ENCODE data around the gene UBA3.

Gene UBA3

GRCh38 chr3:69079269-69080159 lies 651 bp downstream of the UBA3 start:
- Histone ChIP-seq H3K36me3 (replicated peaks) (peaks cover 4% of the 10 kb centered on the region), H3K9me3 (no peaks in the 10 kb centered on the region), H3K4me1 (peaks cover 29% of the 10 kb centered on the region), H3K4me3 (peak overlapping the region; percentile 52), H3K27me3 (ENCODE audit: low read depth) (no peaks in the 10 kb centered on the region)
- peak in 1 of 2 experiments; percentile 43 for DNase-seq (ENCODE audit: low spot score in 2 of 2)
- in situ Hi-C loops (cut with MboI; ENCODE audit: low sequenced_read_pairs) = no loop called here

DNA sequence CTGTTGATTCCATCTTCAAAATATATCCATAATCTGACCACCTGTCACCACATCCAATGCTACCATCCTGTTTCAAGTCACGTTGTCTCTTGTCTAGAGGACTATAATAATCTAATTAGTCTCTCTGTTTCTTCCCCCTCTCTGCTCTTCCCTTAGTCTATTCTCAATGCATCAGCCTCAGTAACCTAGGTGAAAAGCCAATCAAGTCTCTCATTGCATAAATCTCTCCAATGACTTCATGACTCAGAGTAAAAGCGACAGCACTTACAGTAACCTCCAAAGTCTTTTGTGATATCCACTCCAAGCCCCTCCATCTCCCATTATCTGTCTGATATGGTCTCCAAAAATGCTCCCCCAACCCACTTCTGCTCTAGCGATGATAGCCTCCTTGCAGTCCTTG lies 7.2 kb downstream of the UBA3 start:
- no peak overlapping the region for H3K4me3 ChIP-seq
- no peaks in the 10 kb centered on the region for H3K27me3 ChIP-seq (ENCODE audit: low read depth)
- H3K36me3 ChIP-seq (replicated peaks) = peaks cover 22% of the 10 kb centered on the region
- peaks cover 16% of the 10 kb centered on the region for H3K4me1 ChIP-seq
- no peak for DNase-seq (ENCODE audit: low spot score in 2 of 2)
- no peaks in the 10 kb centered on the region for H3K9me3 ChIP-seq
- in situ Hi-C loops (cut with MboI; ENCODE audit: low sequenced_read_pairs) = no loop called here

DNA sequence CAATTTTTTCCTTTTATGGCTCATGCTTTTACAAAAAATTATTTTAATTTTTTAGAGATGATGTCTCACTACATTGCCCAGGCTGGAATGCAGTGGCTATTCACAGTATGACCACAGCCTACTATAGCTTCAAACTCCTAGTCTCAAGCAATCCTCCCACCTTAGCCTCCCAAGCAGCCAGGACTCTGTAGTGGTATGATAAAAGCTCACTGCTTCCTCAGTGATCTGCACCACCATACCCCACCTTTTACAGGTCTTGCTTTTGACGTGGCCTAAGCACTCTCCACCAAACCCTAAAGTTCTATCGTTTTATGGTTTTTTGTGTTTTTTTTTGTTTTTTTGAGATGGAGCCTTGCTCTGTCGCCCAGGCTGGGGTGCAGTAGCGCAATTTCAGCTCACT lies 14.0 kb downstream of the UBA3 start:
- Histone ChIP-seq H3K36me3 (replicated peaks) (peaks cover 30% of the 10 kb centered on the region), H3K4me1 (peaks cover 12% of the 10 kb centered on the region; the same call in 1 of the 2 replicates), H3K9me3 (no peaks in the 10 kb centered on the region), H3K27me3 (ENCODE audit: low read depth) (no peaks in the 10 kb centered on the region), H3K4me3 (no peak overlapping the region)
- in situ Hi-C loops (cut with MboI; ENCODE audit: low sequenced_read_pairs) = no loop called here
- DNase-seq (ENCODE audit: low spot score in 2 of 2) = no peak

GRCh38 chr3:69065318-69065964 lies 14.7 kb downstream of the UBA3 start:
- Histone ChIP-seq H3K27me3 (ENCODE audit: low read depth) (no peaks in the 10 kb centered on the region), H3K9me3 (no peaks in the 10 kb centered on the region), H3K4me3 (no peak overlapping the region), H3K36me3 (replicated peaks) (peaks cover 31% of the 10 kb centered on the region), H3K4me1 (peaks cover 12% of the 10 kb centered on the region; the same call in 1 of the 2 replicates)
- in situ Hi-C loops (cut with MboI; ENCODE audit: low sequenced_read_pairs) = no loop called here
- DNase-seq (ENCODE audit: low spot score in 2 of 2) = no peak

DNA sequence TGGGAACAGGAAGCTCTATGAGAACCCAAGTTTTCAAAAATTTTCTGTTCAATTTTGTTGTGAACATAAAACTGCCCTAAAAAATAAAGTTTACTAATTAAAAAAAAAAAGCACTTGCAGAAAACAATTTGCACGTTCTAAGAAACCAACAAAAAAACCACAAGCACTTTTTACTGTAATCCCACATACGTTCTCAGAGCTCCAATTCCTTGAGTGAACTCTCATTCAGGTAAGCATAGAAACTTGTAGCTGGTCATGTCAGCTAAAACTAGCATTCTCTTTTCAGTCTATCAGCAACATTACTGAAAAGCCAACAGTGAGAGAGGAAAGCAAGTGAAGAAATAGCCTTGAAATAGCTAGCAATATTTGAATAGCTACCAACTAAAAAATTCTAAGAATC lies 16.5 kb downstream of the UBA3 start:
- no peaks in the 10 kb centered on the region for H3K27me3 ChIP-seq (ENCODE audit: low read depth)
- no peak for DNase-seq (ENCODE audit: low spot score in 2 of 2)
- in situ Hi-C loops (cut with MboI; ENCODE audit: low sequenced_read_pairs) = no loop called here
- no peaks in the 10 kb centered on the region for H3K9me3 ChIP-seq
- H3K4me3 ChIP-seq = no peak overlapping the region
- no peaks in the 10 kb centered on the region for H3K4me1 ChIP-seq
- H3K36me3 ChIP-seq (replicated peaks) = peaks cover 39% of the 10 kb centered on the region

GRCh38 chr3:69059688-69060087 lies 20.5 kb downstream of the UBA3 start:
- Histone ChIP-seq H3K4me3 (no peak overlapping the region), H3K27me3 (ENCODE audit: low read depth) (no peaks in the 10 kb centered on the region), H3K36me3 (replicated peaks) (peaks cover 48% of the 10 kb centered on the region), H3K4me1 (no peaks in the 10 kb centered on the region), H3K9me3 (no peaks in the 10 kb centered on the region)
- no peak for DNase-seq (ENCODE audit: low spot score in 2 of 2)
- in situ Hi-C loops (cut with MboI; ENCODE audit: low sequenced_read_pairs) = no loop called here

DNA sequence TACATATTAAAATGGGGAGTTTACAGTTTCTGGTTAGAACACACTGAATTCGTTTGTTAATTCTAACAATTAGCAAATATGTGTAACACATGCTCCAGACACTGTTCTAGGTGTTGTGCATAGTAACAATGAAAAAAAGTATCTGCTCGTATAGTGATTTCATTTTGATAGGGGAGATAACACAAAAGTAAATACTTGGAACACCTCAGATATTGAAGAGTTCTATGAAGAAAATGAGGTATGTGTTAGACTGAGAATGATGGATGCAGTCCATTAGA lies 21.3 kb downstream of the UBA3 start:
- no peak for DNase-seq (ENCODE audit: low spot score in 2 of 2)
- in situ Hi-C loops (cut with MboI; ENCODE audit: low sequenced_read_pairs) = no loop called here
- Histone ChIP-seq H3K36me3 (replicated peaks) (peaks cover 49% of the 10 kb centered on the region), H3K27me3 (ENCODE audit: low read depth) (no peaks in the 10 kb centered on the region), H3K4me1 (no peaks in the 10 kb centered on the region), H3K9me3 (no peaks in the 10 kb centered on the region), H3K4me3 (no peak overlapping the region)

DNA sequence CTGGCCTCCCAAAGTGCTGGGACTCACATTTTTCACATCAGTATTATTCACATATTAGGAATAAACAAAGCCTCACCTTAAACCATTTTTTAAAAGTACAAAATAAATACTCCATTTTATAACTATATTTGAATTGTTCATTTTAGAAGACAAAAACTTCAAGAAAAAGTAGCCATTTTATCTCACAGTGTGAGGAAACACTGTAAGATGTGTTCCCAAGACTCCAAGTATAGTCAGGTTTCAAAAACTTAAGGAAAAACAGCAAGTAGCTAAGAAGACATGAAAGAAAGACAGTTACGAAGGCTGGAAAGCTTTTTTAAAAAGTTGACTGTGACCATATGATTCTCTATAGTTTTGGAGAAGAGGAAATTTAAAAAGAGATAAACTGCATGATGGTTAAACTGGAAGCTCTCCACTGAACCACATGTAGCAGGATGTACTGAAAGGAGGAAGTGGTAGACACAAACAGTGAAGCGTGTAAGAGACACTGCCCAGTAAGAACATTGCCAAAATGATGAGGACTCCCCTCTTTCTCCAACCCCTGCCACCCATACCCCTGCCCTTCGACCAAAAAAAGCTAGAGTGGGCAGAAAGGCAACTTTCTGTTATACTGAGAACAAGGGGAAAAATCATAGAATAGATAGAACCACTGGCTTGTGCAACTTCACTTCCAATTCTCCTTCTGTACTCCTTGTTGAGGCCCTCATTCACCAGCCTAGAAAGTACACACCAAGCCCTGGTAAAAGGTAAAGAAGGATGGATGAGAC lies 21.8 kb downstream of the UBA3 start:
- peaks cover 49% of the 10 kb centered on the region for H3K36me3 ChIP-seq (replicated peaks)
- no peaks in the 10 kb centered on the region for H3K4me1 ChIP-seq
- no peaks in the 10 kb centered on the region for H3K27me3 ChIP-seq (ENCODE audit: low read depth)
- in situ Hi-C loops (cut with MboI; ENCODE audit: low sequenced_read_pairs) = no loop called here
- H3K9me3 ChIP-seq = no peaks in the 10 kb centered on the region
- DNase-seq (ENCODE audit: low spot score in 2 of 2) = no peak
- no peak overlapping the region for H3K4me3 ChIP-seq

- peaks cover 19% of the 10 kb centered on the region for H3K36me3 ChIP-seq (replicated peaks)
- no peak for DNase-seq (ENCODE audit: low spot score in 2 of 2)
- peaks cover 3% of the 10 kb centered on the region; the same call in 1 of the 2 replicates for H3K4me1 ChIP-seq
- H3K27me3 ChIP-seq (ENCODE audit: low read depth) = no peaks in the 10 kb centered on the region
- H3K4me3 ChIP-seq = peak overlapping the region; percentile 87
- H3K9me3 ChIP-seq = no peaks in the 10 kb centered on the region
- in situ Hi-C loops (cut with MboI; ENCODE audit: low sequenced_read_pairs) = no loop called here
These were observed 27.7 kb downstream of the UBA3 start for GRCh38 chr3:69052472-69052898.

- peak within 1 kb of the TSS; percentile 87 for H3K4me3 ChIP-seq
- peak; percentile 97 to 98 for DNase-seq (ENCODE audit: low spot score in 2 of 2)
- peaks cover 25% of the 10 kb centered on the region for H3K36me3 ChIP-seq (replicated peaks)
- H3K27me3 ChIP-seq (ENCODE audit: low read depth) = no peaks in the 10 kb centered on the region
- no peaks in the 10 kb centered on the region for H3K9me3 ChIP-seq
- peaks cover 3% of the 10 kb centered on the region; the same call in 1 of the 2 replicates for H3K4me1 ChIP-seq
- in situ Hi-C loops (cut with MboI; ENCODE audit: low sequenced_read_pairs) = no loop called here
These were observed 28.3 kb downstream of the UBA3 start, which contains the start of gene TMF1 for GRCh38 chr3:69051756-69052471. Gene TMF1, minus strand, starts transcription at chr3:69052333. Its CDS starts 247 bp downstream, at chr3:69052086.

- Histone ChIP-seq H3K4me1 (peaks cover 3% of the 10 kb centered on the region; the same call in 1 of the 2 replicates), H3K36me3 (replicated peaks) (peaks cover 27% of the 10 kb centered on the region), H3K27me3 (ENCODE audit: low read depth) (no peaks in the 10 kb centered on the region), H3K4me3 (no peak overlapping the region), H3K9me3 (no peaks in the 10 kb centered on the region)
- in situ Hi-C loops (cut with MboI; ENCODE audit: low sequenced_read_pairs) = no loop called here
- DNase-seq (ENCODE audit: low spot score in 2 of 2) = no peak
These were observed 31.2 kb downstream of the UBA3 start for GRCh38 chr3:69048990-69049389.

DNA sequence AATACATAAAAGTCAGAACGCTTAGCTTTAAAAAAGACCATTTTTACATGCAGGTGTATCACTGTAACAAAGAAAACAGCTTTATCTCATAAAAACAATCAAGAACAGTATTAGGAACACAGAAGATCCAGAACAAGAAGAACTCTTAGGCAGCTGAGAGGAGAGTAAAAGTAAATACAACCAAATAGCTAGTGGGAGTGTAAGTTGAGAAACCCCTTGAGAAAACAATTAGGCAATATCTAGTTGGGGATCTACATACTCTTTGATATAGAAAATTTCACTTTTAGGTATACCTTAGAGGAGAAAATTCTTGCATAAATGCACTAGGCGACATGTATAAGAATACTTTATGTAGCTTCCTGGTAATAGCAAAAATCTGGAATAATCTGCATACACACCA lies 35.6 kb downstream of the UBA3 start:
- Histone ChIP-seq H3K4me3 (no peak overlapping the region), H3K36me3 (replicated peaks) (peaks cover 48% of the 10 kb centered on the region), H3K9me3 (no peaks in the 10 kb centered on the region), H3K27me3 (ENCODE audit: low read depth) (no peaks in the 10 kb centered on the region), H3K4me1 (no peaks in the 10 kb centered on the region)
- DNase-seq (ENCODE audit: low spot score in 2 of 2) = no peak
- in situ Hi-C loops (cut with MboI; ENCODE audit: low sequenced_read_pairs) = no loop called here

DNA sequence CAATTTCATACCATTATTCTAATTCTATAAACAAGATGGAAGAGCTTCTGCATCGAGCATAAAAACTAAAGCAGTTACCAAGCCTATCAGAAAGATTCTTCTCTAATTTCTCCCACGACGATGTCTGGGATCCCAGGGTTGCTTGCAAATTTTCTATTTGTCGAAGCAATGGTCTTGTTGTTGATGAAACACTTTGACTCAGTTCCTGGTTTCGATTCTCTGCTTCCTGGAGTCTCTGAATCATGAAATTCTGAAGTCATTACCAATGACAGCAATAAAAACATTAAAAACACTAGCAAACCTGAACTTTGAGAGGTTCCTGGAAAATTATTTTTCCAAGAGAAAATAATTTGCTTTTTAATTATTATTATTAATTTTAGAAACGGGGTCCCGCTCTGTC lies 46.7 kb downstream of the UBA3 start:
- in situ Hi-C loops (cut with MboI; ENCODE audit: low sequenced_read_pairs) = no loop called here
- DNase-seq (ENCODE audit: low spot score in 2 of 2) = no peak
- H3K36me3 ChIP-seq (replicated peaks) = peaks cover 53% of the 10 kb centered on the region
- H3K4me1 ChIP-seq = no peaks in the 10 kb centered on the region
- H3K9me3 ChIP-seq = no peaks in the 10 kb centered on the region
- no peaks in the 10 kb centered on the region for H3K27me3 ChIP-seq (ENCODE audit: low read depth)
- H3K4me3 ChIP-seq = no peak overlapping the region

All from HAP-1 (cell line).